Mucosa of descending colon (tissue), 3 donors: Measurements from ENCODE around the gene SLC25A25. TPM values are rescaled to one million over a fixed set of nuclear protein-coding genes. Genes with fewer than 3 reads are reported as not detected.

ENCODE experiments used
- ATAC-seq: fragments of 200-7000 bp; cut with Tn5 transposase; one replicate; pipeline ENCODE4 v1.9.1; 2020; ENCODE audit warnings: mild to moderate bottlenecking, moderate library complexity
- DNase-seq, 3 donors: peaks; one replicate each; pipeline ENCODE4 v3.0.0-alpha.2; 2020
- H3K36me3 ChIP-seq: fragments of 200-600 bp; one replicate; pipeline ENCODE4 v1.8.0; 2021; ENCODE audit warnings: low read depth, mild to moderate bottlenecking
- H3K4me1 ChIP-seq: fragments of 200-600 bp; one replicate; pipeline ENCODE4 v1.8.0; 2021; ENCODE audit warnings: low read depth, mild to moderate bottlenecking
- H3K4me3 ChIP-seq: fragments of 200-600 bp; one replicate; pipeline ENCODE4 v1.8.0; 2021; ENCODE audit warnings: mild to moderate bottlenecking
- H3K9me3 ChIP-seq: fragments of 200-600 bp; one replicate; pipeline ENCODE4 v1.8.0; 2021; ENCODE audit warnings: mild to moderate bottlenecking
- CTCF ChIP-seq: fragments of 200-600 bp; IDR thresholded peaks from one replicate; pipeline ENCODE4 v1.8.0; 2022; ENCODE audit warnings: antibody characterized with exemption, mild to moderate bottlenecking
- intact Hi-C, 2 donors: fragments of 100-400 bp; cut with DNase I in 1 of 2; cut with micrococcal nuclease in 1 of 2; formaldehyde crosslinking; loops; one replicate each; pipeline versions ENCODE4 v1.11.0 to v1.11.1; 2022; cut with DNase I, micrococcal nuclease
- total RNA-seq, 3 donors: library from RNA; stranded (reverse); fragmentation: NEBNext Ultra II Directional in 2 of 3; extraction: Animal tissue kit (Norgen Biotek cat#: 25700) in 2 of 3; gene quantifications; one replicate each; pipeline versions ENCODE4 v1.2.1 to v1.2.4, GENCODE V29; 2021 to 2023
- donor health status: DM: no; HTN: no; CAD: no; lungs with moderate emphysema.
- donor health status: DM: no; HTN: no; CAD: no.
- donor health status: DM: no; HTN: yes; CAD: no.

SLC25A25 gene
- total RNA-seq, 3 donors from 2014 or later, result 19.1 to 27.3 (median 21.3) TPM

GRCh38 chr9:128104171-128104618 is 36.2 kb downstream of the SLC25A25 start:
- intact Hi-C loops, result no loop called here
- ATAC-seq (peak; percentile 78), DNase-seq (peak; percentile 70 to 78 (median 76))
- peaks cover 20% of the 10 kb centered on the region for H3K36me3 ChIP-seq
- H3K9me3 ChIP-seq, result no peaks in the 10 kb centered on the region
- peaks cover 34% of the 10 kb centered on the region for H3K4me1 ChIP-seq
- no peak overlapping the region for H3K4me3 ChIP-seq
- TF ChIP-seq CTCF, result no peak

DNA sequence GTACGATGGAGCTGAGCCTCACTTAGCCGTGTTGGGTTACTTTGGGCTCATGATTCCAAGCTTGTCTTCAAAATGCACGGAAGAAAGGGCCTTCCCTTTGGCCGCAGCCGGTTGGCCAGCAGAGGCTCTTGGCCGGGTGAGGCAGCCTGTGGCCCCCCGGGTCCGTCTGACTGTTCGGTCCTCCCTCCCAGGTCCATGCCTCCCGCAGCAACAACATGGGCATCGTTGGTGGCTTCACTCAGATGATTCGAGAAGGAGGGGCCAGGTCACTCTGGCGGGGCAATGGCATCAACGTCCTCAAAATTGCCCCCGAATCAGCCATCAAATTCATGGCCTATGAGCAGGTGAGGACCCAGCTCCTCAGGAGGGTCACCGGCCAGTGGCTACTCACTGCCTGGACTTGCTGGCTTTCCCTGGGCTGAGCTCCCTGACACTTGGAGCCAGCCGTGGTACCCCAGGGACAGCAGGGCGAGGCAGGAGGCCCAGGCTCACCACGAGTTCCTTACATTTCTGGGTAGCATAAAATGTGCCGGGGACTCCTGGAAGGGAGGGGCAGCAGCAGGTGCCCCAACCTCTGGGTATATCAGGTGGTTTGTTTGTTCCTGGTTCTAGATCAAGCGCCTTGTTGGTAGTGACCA is 37.6 kb downstream of the SLC25A25 start:
- Histone ChIP-seq H3K4me3 (no peak overlapping the region), H3K9me3 (no peaks in the 10 kb centered on the region), H3K4me1 (peaks cover 29% of the 10 kb centered on the region), H3K36me3 (peaks cover 20% of the 10 kb centered on the region)
- intact Hi-C loops, result no loop called here
- ATAC-seq (no peak), DNase-seq (peak in 2 of 3 donors; percentile 39 to 51)
- TF ChIP-seq CTCF, result no peak

- Histone ChIP-seq H3K4me1 (peaks cover 29% of the 10 kb centered on the region), H3K36me3 (peaks cover 17% of the 10 kb centered on the region), H3K9me3 (no peaks in the 10 kb centered on the region), H3K4me3 (no peak overlapping the region)
- intact Hi-C loops, result no loop called here
- TF ChIP-seq CTCF, result no peak
- DNase-seq (peak in 2 of 3 donors; percentile 42 to 52), ATAC-seq (no peak)
These were observed 38.3 kb downstream of the SLC25A25 start for GRCh38 chr9:128106181-128106939.

GRCh38 chr9:128106940-128107467 is 39.0 kb downstream of the SLC25A25 start:
- ATAC-seq (no peak), DNase-seq (peak in 2 of 3 donors; percentile 39 to 54)
- TF ChIP-seq CTCF, result no peak
- no peak overlapping the region for H3K4me3 ChIP-seq
- peaks cover 33% of the 10 kb centered on the region for H3K4me1 ChIP-seq
- H3K36me3 ChIP-seq, result peaks cover 10% of the 10 kb centered on the region
- no peaks in the 10 kb centered on the region for H3K9me3 ChIP-seq
- intact Hi-C loops, result no loop called here

- DNase-seq (peak in 2 of 3 donors; percentile 41 to 48), ATAC-seq (no peak)
- intact Hi-C loops, result no loop called here
- Histone ChIP-seq H3K4me3 (no peak overlapping the region), H3K36me3 (peaks cover 10% of the 10 kb centered on the region), H3K4me1 (peaks cover 35% of the 10 kb centered on the region), H3K9me3 (no peaks in the 10 kb centered on the region)
- TF ChIP-seq CTCF, result no peak
These were observed 39.6 kb downstream of the SLC25A25 start for GRCh38 chr9:128107468-128108268.
